ENCODE results near the gene DAD1.
"Not testable (repeated sequence)": the region's sequence is repeated elsewhere in the genome, so short reads cannot be mapped to it uniquely, and the experiment has no call there.

The DAD1 gene

GRCh38 chr14:22598099-22598895, 9.3 kb upstream of the DAD1 start, which contains the start of gene ABHD4:
Gene ABHD4, plus strand, starts transcription at chr14:22598300. Its CDS starts 7 bp downstream, at chr14:22598307.
- peak; percentile 43 for DNase-seq

GRCh38 chr14:22597771-22598098, 8.7 kb upstream of the DAD1 start:
- no peak for DNase-seq

GRCh38 chr14:22597265-22597664, 8.2 kb upstream of the DAD1 start:
- no peak for DNase-seq

- DNase-seq = no peak
Observed at GRCh38 chr14:22596354-22596879, 7.4 kb upstream of the DAD1 start.

GRCh38 chr14:22594156-22594716, 5.2 kb upstream of the DAD1 start:
- no peak for DNase-seq

- no peak for DNase-seq
Observed at GRCh38 chr14:22593601-22594000, 4.6 kb upstream of the DAD1 start.

GRCh38 chr14:22593189-22593588, 4.2 kb upstream of the DAD1 start:
- no peak for DNase-seq

GRCh38 chr14:22588526-22589095, 413 bp downstream of the DAD1 start:
- no peak for DNase-seq

GRCh38 chr14:22587677-22588422, 1.2 kb downstream of the DAD1 start:
- not testable (repeated sequence) for DNase-seq

- DNase-seq = no peak
Observed at GRCh38 chr14:22587247-22587646, 1.8 kb downstream of the DAD1 start.

- DNase-seq = no peak
Observed at GRCh38 chr14:22583994-22584393, 5.0 kb downstream of the DAD1 start.

- DNase-seq = no peak
Observed at GRCh38 chr14:22580625-22581024, 8.4 kb downstream of the DAD1 start.

GRCh38 chr14:22579881-22580280, 9.1 kb downstream of the DAD1 start:
- no peak for DNase-seq

- DNase-seq = no peak
Observed at GRCh38 chr14:22579236-22579635, 9.8 kb downstream of the DAD1 start.

- no peak for DNase-seq
Observed at GRCh38 chr14:22577334-22577908, 11.6 kb downstream of the DAD1 start.

GRCh38 chr14:22573804-22574203, 15.2 kb downstream of the DAD1 start:
- DNase-seq = no peak

GRCh38 chr14:22572562-22573058, 16.4 kb downstream of the DAD1 start:
- no peak for DNase-seq

- peak; percentile 74 for DNase-seq
Observed at GRCh38 chr14:22570132-22570949, 18.7 kb downstream of the DAD1 start.

- DNase-seq = no peak
Observed at GRCh38 chr14:22569737-22570131, 19.3 kb downstream of the DAD1 start.

- no peak for DNase-seq
Observed at GRCh38 chr14:22569106-22569736, 19.8 kb downstream of the DAD1 start.

- no peak for DNase-seq
Observed at GRCh38 chr14:22567437-22567836, 21.6 kb downstream of the DAD1 start.

Measured in activated CD4-positive, alpha-beta T cell treated with anti-CD3 and anti-CD28 coated beads, Interleukin-2, amount 50 U/mL, for 1 hour (primary cell).